ENCODE measurements around the gene SHISA7.

The SHISA7 gene

GRCh38 chr19:55459551-55459949, 16.4 kb upstream of the SHISA7 start:
- peaks cover 12% of the 10 kb centered on the region for H3K4me1 ChIP-seq (ENCODE audit: control insufficient read depth, insufficient read depth, low read length)
- no peaks in the 10 kb centered on the region for H3K36me3 ChIP-seq (ENCODE audit: control insufficient read depth in 2 of 2, insufficient read depth in 1 of 2, low read length in 2 of 2)
- H3K27ac ChIP-seq (ENCODE audit: extremely low read depth, low read depth, low read length), result no peak overlapping the region
- H3K9me3 ChIP-seq (ENCODE audit: control insufficient read depth, insufficient read depth, low read depth, low read length), result no peaks in the 10 kb centered on the region
- POLR2A ChIA-PET, result interaction anchor here (0.6 to 1.1 kb wide), 3 partner anchors 50 to 167 kb away, joined by 3 to 7 read pairs (median 3); partner anchors contain the start of gene UBE2S
- TF ChIP-seq, protein P1, sequence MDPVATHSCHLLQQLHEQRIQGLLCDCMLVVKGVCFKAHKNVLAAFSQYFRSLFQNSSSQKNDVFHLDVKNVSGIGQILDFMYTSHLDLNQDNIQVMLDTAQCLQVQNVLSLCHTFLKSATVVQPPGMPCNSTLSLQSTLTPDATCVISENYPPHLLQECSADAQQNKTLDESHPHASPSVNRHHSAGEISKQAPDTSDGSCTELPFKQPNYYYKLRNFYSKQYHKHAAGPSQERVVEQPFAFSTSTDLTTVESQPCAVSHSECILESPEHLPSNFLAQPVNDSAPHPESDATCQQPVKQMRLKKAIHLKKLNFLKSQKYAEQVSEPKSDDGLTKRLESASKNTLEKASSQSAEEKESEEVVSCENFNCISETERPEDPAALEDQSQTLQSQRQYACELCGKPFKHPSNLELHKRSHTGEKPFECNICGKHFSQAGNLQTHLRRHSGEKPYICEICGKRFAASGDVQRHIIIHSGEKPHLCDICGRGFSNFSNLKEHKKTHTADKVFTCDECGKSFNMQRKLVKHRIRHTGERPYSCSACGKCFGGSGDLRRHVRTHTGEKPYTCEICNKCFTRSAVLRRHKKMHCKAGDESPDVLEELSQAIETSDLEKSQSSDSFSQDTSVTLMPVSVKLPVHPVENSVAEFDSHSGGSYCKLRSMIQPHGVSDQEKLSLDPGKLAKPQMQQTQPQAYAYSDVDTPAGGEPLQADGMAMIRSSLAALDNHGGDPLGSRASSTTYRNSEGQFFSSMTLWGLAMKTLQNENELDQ (tag by site-specific recombination; IDR thresholded peaks at IDR 0.05; ENCODE audit: low read depth), result no peak
- TF ChIP-seq, protein P2, sequence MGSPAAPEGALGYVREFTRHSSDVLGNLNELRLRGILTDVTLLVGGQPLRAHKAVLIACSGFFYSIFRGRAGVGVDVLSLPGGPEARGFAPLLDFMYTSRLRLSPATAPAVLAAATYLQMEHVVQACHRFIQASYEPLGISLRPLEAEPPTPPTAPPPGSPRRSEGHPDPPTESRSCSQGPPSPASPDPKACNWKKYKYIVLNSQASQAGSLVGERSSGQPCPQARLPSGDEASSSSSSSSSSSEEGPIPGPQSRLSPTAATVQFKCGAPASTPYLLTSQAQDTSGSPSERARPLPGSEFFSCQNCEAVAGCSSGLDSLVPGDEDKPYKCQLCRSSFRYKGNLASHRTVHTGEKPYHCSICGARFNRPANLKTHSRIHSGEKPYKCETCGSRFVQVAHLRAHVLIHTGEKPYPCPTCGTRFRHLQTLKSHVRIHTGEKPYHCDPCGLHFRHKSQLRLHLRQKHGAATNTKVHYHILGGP (tag by site-specific recombination; IDR thresholded peaks at IDR 0.05), result no peak
- TF ChIP-seq MEIS1 (CRISPR knock-in tag; IDR thresholded peaks at IDR 0.05; ENCODE audit: borderline replicate concordance) (no peak), ZNF341 (tag by site-specific recombination; IDR thresholded peaks at IDR 0.05; ENCODE audit: low read depth) (peak; percentile 76), SP2 (tag by site-specific recombination; IDR thresholded peaks at IDR 0.05) (peak; percentile 15; the same call in 1 of the 2 replicates), ZNF785 (tag by site-specific recombination; IDR thresholded peaks at IDR 0.05) (no peak), ZFP3 (tag by site-specific recombination; IDR thresholded peaks at IDR 0.05; ENCODE audit: low read depth) (no peak)
- TF ChIP-seq, protein P3, sequence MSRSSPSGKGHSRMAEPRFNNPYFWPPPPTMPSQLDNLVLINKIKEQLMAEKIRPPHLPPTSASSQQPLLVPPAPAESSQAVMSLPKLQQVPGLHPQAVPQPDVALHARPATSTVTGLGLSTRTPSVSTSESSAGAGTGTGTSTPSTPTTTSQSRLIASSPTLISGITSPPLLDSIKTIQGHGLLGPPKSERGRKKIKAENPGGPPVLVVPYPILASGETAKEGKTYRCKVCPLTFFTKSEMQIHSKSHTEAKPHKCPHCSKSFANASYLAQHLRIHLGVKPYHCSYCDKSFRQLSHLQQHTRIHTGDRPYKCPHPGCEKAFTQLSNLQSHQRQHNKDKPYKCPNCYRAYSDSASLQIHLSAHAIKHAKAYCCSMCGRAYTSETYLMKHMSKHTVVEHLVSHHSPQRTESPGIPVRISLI (tag by site-specific recombination; IDR thresholded peaks at IDR 0.05), result no peak
- CTCF ChIA-PET, result interaction anchor here (0.6 to 2.3 kb wide), 7 partner anchors 9 to 318 kb away, joined by 3 to 24 read pairs (median 4); no protein-coding TSS in a partner anchor
- H3K4me3 ChIP-seq (ENCODE audit: low read depth, low read length), result no peak overlapping the region

- ChIA-PET CTCF (interaction anchor here (0.6 to 2.3 kb wide), 3 partner anchors 10 to 46 kb away, joined by 3 to 24 read pairs (median 5); no protein-coding TSS in a partner anchor), POLR2A (interaction anchor here (0.6 to 0.8 kb wide), 2 partner anchors 141 to 156 kb away, joined by 3 read pairs; partner anchors contain the start of gene FIZ1)
- Histone ChIP-seq H3K9me3 (ENCODE audit: control insufficient read depth, insufficient read depth, low read depth, low read length) (no peaks in the 10 kb centered on the region), H3K27ac (ENCODE audit: extremely low read depth, low read depth, low read length) (no peak overlapping the region), H3K4me3 (ENCODE audit: low read depth, low read length) (no peak overlapping the region), H3K4me1 (ENCODE audit: control insufficient read depth, insufficient read depth, low read length) (peaks cover 12% of the 10 kb centered on the region), H3K36me3 (ENCODE audit: control insufficient read depth in 2 of 2, insufficient read depth in 1 of 2, low read length in 2 of 2) (no peaks in the 10 kb centered on the region)
- TF ChIP-seq SETDB1 (IDR thresholded peaks at IDR 0.05; ENCODE audit: insufficient read length, low read length), result no peak
- TF ChIP-seq ZNF16 (tag by site-specific recombination; IDR thresholded peaks at IDR 0.05; ENCODE audit: low read depth), result no peak
- TF ChIP-seq ZNF837 (tag by site-specific recombination; IDR thresholded peaks at IDR 0.05), result no peak
- TF ChIP-seq ZNF548 (tag by site-specific recombination; IDR thresholded peaks at IDR 0.05), result no peak
- TF ChIP-seq ZBTB20 (tag by site-specific recombination; IDR thresholded peaks at IDR 0.05), result 0 out of 2 replicates have a peak, but pooled peaks have one; percentile 32
- TF ChIP-seq ZNF660 (tag by site-specific recombination; IDR thresholded peaks at IDR 0.05), result no peak
- 0 out of 2 replicates have a peak, but pooled peaks have one; percentile 17 for TF ChIP-seq SCRT2 (tag by site-specific recombination; IDR thresholded peaks at IDR 0.05)
- TF ChIP-seq MZF1 (tag by site-specific recombination; IDR thresholded peaks at IDR 0.05; ENCODE audit: borderline replicate concordance), result no peak
- TF ChIP-seq ZNF654 (tag by site-specific recombination; IDR thresholded peaks at IDR 0.05; ENCODE audit: low read depth), result no peak
- no peak for TF ChIP-seq ZNF677 (tag by site-specific recombination; IDR thresholded peaks at IDR 0.05)
These were observed 14.8 kb upstream of the SHISA7 start for GRCh38 chr19:55457683-55458457.
